Measurements from ENCODE around the gene RGS6. TPM values are rescaled to one million over a fixed set of nuclear protein-coding genes. Genes with fewer than 3 reads are reported as not detected.

Gene RGS6
- total RNA-seq, 2 experiments from 2014 or later = 0.10 to 0.44 TPM

DNA sequence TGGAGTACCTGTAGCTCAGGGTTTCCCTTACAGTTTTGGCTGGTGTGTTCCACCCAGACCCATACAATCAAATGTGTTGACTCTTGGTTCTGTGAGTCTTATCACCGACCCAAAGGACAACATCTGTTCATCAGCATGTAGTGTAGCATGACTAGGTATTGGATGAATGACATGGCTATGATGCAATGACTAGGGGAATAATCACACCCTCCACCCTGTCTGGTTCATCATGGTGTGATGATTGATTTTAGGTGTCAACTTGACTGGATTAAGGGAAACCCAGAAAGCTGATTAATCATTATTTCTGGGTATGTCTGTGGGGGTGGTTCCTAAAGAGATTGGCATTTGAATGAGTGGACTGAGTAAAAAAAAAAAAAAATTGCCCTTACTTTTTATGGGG is 650.4 kb downstream of the RGS6 start:
- H3K4me1 Mint-ChIP-seq = no peaks in the 10 kb centered on the region
- H3K4me3 Mint-ChIP-seq = no peak overlapping the region
- no peaks in the 10 kb centered on the region for H3K36me3 Mint-ChIP-seq
- H3K27ac Mint-ChIP-seq = no peak overlapping the region
- no peak for DNase-seq
- H3K27me3 Mint-ChIP-seq = peaks cover 3% of the 10 kb centered on the region
- H3K9me3 Mint-ChIP-seq = peaks cover 2% of the 10 kb centered on the region

DNA sequence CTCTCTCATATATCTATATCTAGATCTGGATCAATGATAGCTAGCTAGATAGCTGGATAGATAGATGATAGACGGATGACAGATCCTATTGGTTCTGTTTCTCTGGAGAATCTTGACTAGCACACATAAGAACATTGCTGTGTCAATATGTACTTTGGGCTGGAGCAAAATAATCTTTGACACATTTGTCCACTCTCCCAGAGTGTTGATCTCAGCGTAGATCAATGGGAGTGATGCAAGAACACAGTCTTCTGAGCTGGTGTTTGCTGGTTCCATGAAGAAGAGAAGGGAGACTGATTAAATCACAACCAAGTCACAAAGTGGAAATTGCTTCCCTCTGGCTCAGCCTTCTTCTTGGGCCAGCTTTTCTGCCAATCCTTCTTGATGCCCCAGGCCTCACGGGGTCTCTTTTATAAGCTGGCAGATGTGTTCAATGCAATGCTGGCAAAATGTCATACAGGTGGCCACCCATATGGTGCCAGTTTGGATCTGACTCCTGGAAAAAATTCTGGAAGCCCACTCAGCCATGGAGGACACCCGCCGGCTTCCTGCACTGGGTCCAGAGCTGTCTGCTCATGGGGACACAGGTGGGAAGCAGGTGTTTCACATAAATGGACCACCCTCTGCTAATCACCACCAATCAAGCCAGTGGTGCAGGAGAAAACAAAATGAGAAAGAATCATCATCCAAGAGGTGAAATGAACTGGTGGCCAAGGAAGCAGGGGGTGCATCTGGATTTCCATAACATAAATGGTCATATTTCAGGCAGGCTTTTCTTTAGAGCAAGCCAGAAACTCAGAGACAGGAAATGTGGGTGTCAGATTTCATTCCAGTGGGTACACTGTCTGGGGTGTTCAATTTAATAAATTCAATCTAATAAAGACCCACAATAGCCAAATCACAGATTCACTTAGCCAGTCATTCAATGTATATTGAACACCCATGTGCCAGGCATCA is 651.4 kb downstream of the RGS6 start:
- Mint-ChIP-seq H3K4me3 (no peak overlapping the region), H3K27ac (no peak overlapping the region), H3K27me3 (peaks cover 3% of the 10 kb centered on the region), H3K4me1 (no peaks in the 10 kb centered on the region), H3K36me3 (no peaks in the 10 kb centered on the region), H3K9me3 (peaks cover 2% of the 10 kb centered on the region)
- no peak for DNase-seq

DNA sequence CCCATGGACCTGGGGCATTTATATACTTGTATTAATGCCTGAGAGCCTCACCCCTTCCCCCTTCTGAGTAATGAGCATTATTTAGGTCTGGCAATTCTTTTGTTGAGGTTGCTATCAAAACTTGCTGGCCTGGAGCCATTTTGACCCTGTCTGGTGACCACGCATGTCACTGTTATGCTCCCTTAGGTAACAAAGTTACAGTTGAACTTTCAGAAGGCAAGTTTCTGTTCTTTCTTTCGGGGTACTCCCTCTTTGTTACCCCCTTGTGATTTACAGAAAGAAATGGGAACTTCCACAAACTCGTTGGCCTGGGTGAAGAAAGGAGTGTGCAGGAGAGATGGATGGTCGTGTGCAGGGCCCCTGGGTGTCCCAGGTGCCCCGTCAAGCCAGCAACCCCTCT is 656.3 kb downstream of the RGS6 start:
- Mint-ChIP-seq H3K27ac (no peak overlapping the region), H3K4me3 (no peak overlapping the region), H3K36me3 (peaks cover 9% of the 10 kb centered on the region), H3K9me3 (peaks cover 5% of the 10 kb centered on the region), H3K27me3 (peaks cover 8% of the 10 kb centered on the region), H3K4me1 (peaks cover 15% of the 10 kb centered on the region)
- no peak for DNase-seq

DNA sequence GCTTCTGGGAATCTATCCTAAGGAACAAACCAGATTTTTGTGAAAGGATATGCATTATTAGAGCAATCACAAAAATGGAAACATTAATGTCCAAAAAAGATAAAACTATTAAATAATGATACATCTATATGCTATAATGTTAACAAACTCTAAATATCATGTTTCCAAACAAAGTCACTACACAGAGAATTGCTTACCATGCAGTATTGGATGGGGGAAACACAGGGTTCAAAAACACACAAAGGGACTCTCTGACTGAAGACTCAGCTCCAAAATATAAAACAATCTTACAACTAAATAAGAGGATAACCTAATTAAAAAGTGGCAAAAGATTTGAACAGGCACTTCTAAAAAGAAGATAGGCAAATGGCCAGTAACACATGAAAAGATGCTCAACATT is 657.4 kb downstream of the RGS6 start:
- peaks cover 5% of the 10 kb centered on the region for H3K9me3 Mint-ChIP-seq
- H3K36me3 Mint-ChIP-seq = peaks cover 9% of the 10 kb centered on the region
- H3K27me3 Mint-ChIP-seq = peaks cover 5% of the 10 kb centered on the region
- H3K4me3 Mint-ChIP-seq = no peak overlapping the region
- H3K4me1 Mint-ChIP-seq = peaks cover 24% of the 10 kb centered on the region
- no peak for DNase-seq
- no peak overlapping the region for H3K27ac Mint-ChIP-seq

DNA sequence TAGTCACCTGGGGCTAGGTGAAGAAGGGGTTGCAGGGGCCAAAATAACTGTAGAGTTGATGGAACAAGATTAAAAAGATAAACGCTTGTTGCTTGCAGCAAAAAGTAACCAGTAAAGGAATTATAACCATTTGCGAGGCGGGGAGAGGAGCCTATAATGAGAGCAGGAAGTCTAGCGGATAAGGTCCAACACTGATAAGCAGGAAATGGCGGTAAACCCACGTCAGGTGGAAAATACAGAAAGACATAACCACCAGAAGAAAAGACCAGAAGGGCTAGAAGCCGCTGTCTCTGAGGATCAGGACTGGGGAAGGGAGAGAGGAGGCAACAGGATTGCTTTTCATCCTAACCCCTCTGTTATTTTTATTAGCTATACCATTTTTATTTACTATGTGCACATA is 658.3 kb downstream of the RGS6 start:
- Mint-ChIP-seq H3K9me3 (peaks cover 5% of the 10 kb centered on the region), H3K36me3 (peaks cover 9% of the 10 kb centered on the region), H3K4me1 (peaks cover 29% of the 10 kb centered on the region), H3K27ac (no peak overlapping the region), H3K4me3 (no peak overlapping the region), H3K27me3 (peaks cover 9% of the 10 kb centered on the region)
- DNase-seq = no peak

DNA sequence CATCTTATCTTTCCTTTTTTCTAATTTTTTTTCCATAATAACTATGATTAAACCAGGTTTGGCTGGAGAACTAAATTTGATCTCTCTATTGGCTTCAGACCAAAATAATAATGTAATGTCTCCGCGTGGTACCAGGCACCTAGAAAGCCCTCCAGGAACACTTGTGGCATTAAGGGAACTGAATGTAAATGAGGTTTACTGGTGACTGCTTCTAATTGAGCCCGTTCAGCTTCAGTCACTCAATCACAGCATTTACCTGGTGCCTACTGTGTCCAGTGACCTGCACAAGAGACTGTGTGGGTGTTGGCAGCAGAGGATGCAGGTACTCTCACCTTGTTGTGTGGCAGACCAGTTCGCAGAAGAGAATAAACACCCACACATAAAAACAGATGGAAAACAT is 659.2 kb downstream of the RGS6 start:
- Mint-ChIP-seq H3K4me3 (no peak overlapping the region), H3K9me3 (peaks cover 5% of the 10 kb centered on the region), H3K4me1 (peaks cover 33% of the 10 kb centered on the region), H3K27ac (no peak overlapping the region), H3K36me3 (peaks cover 9% of the 10 kb centered on the region), H3K27me3 (peaks cover 13% of the 10 kb centered on the region)
- DNase-seq = no peak

DNA sequence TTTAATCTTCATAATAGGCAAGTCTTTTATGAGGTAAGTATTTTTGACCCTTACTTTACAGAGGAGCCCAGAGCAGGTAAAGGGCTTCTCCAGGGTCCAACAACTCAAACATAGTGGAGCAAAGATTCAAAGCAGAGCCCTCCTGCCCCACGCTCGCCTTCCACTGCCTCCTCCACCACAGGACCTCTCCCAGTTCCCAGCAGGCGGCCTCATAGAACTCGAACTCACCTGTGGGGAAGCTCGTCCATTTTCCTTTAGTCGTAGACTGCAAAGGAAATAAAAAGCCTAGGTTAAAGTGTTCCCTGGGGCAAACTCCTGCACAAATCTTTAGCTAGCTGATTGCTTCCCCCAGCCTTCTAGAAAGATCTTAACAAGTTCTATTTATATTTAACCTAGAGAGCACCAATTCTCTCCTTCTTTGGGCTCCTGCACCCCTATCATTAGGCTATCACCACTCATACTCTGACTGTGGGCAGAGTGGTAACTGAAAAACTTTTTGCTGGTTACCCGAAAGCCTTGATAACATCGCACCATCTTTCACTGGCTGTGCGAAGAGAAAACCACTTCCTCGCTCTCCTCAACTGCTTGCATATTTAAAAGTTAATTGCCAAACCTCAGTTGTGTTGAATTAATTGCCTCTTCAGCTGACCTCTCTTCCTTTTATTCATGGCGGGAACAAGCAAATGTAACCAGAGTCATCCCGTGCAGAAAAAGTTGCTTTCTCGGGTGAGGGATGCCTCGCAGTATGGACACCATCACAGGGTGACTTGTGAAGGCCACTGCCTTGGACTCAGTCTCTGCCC is 662.1 kb downstream of the RGS6 start:
- Mint-ChIP-seq H3K4me3 (peak overlapping the region; percentile 48), H3K27me3 (peaks cover 14% of the 10 kb centered on the region), H3K4me1 (peaks cover 33% of the 10 kb centered on the region), H3K27ac (no peak overlapping the region), H3K36me3 (peaks cover 9% of the 10 kb centered on the region), H3K9me3 (peaks cover 4% of the 10 kb centered on the region)
- peak; percentile 32 for DNase-seq

DNA sequence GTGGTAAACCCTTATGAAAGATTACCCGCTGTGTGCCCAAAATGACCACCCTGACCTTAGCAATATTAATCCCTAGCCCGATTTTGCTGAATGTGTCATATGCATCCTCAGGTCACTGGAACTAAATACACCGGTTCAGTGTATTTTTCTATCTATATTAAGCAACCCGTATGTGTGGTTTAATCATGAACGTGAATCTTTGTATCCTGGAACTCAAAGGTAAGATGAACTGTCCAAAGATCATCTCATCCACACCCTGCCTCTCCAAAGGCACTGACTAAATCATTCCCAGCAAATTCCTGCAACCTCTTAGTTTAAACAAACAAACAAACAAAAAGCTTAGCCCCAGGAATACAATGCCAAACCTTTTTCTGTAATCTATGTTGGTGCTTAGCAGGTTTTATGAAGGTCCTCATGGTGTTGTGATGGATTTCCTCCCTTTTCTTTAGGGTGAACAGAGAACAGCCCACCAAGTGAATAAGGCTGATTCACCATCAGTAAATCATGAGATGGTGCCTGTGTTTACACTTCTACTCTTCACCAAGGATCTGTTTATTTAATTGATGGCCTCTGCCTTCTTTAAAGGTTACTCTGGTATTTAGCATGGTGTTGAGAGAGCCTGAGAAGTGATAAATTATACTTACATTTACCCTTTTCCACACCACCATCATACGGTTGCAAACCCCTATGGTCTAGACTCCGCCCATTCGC is 663.1 kb downstream of the RGS6 start:
- Mint-ChIP-seq H3K9me3 (peaks cover 2% of the 10 kb centered on the region), H3K36me3 (peaks cover 3% of the 10 kb centered on the region), H3K4me3 (no peak overlapping the region), H3K27me3 (peaks cover 17% of the 10 kb centered on the region), H3K4me1 (peaks cover 28% of the 10 kb centered on the region), H3K27ac (no peak overlapping the region)
- no peak for DNase-seq

DNA sequence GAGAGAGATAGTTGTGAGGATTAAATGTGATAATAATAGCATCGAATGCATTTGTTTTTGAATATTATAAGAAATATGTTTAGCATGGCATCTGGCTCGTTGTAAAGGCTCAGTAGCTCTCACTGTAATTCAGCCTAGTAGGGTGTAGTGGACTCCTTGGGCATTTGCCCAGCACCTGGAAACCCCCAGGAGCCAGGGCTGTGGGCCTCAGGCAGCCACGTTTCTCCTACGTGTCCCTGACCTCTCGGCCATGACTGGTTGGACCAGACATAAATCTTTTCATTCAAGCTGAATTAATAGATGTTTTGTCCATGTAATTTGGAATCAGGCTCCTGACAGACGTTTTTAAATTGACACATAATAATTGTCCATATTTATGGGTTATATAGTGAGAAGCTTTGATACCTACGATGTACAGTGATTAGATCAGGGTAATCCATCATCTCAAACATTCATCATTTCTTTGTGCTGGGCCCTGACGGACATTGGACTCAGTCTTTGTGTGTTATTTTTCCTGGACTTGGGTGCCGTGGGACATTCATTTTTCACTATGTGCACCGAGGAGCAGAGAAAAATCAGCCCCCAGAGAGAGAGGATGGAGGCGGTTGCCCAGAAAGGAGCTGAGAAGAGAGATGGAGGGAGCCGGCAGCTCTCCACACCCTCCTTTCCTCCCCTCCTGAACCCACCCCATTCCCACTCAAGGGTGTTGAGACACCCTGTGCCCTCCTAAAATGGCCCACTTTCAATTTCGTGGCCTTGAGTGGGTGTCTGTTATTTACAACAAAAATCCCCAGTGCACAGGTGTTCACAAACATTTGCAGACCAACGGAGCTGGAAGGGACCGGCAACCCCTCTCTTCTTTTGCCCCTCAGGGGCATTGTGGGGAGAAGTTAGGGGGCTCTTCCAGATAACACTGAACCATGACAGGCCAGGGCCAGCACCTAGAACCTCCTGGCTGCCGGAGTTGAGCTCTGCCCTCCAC is 665.3 kb downstream of the RGS6 start:
- H3K27me3 Mint-ChIP-seq = peaks cover 18% of the 10 kb centered on the region
- H3K27ac Mint-ChIP-seq = no peak overlapping the region
- peaks cover 23% of the 10 kb centered on the region for H3K4me1 Mint-ChIP-seq
- H3K4me3 Mint-ChIP-seq = no peak overlapping the region
- H3K36me3 Mint-ChIP-seq = peaks cover 3% of the 10 kb centered on the region
- H3K9me3 Mint-ChIP-seq = no peaks in the 10 kb centered on the region
- no peak for DNase-seq

DNA sequence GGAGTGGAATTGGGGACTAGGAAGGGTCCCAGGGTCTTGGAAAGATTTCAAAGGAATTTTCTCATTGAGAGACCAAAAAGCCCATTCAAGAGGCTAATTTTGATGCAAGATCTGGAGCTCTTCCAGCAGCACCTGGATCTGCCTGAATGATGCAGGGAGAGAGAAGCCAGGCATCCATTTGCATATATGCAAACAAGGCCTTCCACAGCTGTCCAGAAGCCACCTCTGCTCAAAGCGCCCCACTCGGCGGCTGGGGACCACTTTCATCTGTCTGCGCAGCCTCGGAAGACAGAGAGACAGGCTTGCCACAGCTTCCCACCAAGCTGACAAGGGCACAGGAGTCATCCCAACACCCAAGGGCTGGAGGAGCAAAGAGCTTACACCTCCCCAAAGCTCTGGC is 666.1 kb downstream of the RGS6 start:
- Mint-ChIP-seq H3K4me3 (no peak overlapping the region), H3K27me3 (peaks cover 13% of the 10 kb centered on the region), H3K36me3 (no peaks in the 10 kb centered on the region), H3K9me3 (no peaks in the 10 kb centered on the region), H3K27ac (no peak overlapping the region), H3K4me1 (peaks cover 20% of the 10 kb centered on the region)
- no peak for DNase-seq

DNA sequence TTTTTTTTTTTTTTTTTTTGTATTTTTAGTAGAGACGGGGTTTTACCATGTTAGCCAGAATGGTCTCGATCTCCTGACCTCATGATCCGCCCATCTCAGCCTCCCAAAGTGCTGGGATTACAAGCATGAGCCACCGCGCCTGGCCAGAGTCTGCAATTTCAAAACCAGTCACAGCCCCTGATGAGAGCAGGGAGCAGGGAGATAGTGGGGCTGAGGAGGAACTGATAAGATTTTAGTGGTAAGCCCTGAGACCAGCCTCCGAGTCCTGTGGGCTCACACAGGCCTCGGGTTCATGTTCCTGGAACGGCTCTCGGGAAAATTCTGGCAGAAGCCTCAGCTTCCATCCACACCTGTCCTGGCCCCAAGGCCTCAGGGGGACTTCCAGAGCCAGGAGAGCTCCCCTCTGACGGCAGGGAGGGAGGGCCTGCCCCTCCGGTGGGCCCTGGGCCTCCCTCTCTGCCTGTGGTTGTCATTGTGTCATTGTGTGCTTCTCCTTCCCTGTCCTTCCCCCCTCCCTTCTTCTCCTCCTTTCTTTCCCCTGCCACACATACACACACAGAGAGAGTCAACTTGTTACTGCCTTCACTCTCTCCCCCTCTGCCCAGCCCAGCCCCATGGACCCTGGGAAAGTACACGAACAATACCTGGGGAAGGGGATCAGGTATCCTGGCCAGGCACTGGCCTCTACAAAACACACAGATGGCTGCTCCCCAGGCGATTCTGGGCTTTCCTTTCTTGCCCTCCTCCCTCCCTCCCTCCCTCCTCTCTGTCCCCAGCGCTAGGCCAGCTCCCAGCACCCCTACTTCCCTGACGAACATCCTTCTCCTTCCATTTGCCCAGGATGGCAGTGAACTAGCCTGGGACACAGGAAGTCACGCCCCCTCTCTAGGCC is 667.6 kb downstream of the RGS6 start:
- no peak overlapping the region for H3K4me3 Mint-ChIP-seq
- H3K9me3 Mint-ChIP-seq = no peaks in the 10 kb centered on the region
- no peak overlapping the region for H3K27ac Mint-ChIP-seq
- peaks cover 13% of the 10 kb centered on the region for H3K27me3 Mint-ChIP-seq
- H3K4me1 Mint-ChIP-seq = peaks cover 7% of the 10 kb centered on the region
- H3K36me3 Mint-ChIP-seq = no peaks in the 10 kb centered on the region
- no peak for DNase-seq

DNA sequence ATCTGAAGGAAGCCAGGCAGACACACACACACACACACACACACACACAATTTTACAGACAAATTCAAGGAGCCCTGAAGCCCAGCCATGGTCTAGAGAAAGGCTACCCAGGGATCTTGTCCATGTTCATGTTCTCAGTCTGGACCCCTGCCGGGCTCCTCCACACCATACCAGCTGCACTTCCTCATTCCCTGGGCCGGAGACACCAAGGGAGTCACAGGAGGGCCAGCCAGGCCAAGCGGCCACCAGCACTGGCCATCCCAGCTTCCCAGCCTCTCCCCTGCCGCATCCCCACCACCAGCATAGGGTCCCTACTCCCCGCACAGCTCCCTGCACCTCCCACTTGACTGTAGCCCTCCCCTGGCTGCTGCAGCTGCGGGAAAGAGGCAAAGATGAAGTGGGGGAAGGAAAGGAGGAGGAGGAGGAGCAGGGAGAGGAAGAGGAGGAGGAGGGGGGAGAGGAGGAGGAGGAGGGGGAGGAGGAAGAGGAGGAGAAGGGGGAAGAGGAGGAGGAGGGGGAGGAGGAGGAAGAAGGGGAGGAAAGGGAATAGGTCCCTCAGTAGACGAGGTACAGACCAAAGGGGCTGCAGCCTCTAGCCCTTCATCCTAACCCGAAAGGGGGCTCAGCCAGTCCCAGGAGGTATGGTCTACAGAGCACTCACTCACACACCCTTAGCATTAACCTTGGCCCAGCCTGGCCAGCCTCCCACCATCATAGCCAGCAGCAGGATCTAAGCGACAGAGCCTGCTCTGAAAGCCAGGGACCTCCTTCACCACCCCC is 668.5 kb downstream of the RGS6 start:
- no peaks in the 10 kb centered on the region for H3K9me3 Mint-ChIP-seq
- peaks cover 8% of the 10 kb centered on the region for H3K27me3 Mint-ChIP-seq
- no peak overlapping the region for H3K27ac Mint-ChIP-seq
- DNase-seq = no peak
- peaks cover 3% of the 10 kb centered on the region for H3K4me1 Mint-ChIP-seq
- H3K36me3 Mint-ChIP-seq = no peaks in the 10 kb centered on the region
- H3K4me3 Mint-ChIP-seq = no peak overlapping the region

DNA sequence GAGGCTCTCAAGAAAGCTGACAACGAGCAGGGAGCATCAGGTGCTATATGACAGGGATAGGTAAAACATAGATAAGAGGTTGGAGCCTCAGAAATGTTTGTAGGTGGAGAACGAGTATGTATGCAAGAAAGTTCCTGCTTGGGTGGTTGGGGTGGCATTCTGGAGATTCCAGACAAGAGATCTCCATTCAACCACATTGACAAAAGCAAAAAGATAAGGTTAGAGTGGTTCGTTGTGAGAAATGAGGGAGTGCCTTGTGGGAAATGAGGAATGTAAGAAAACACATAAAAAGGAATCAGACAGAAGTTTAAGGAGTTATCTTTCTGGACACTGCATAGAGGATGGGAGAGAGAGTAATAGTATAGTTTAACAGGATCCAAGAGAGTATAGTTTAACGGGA is 671.4 kb downstream of the RGS6 start:
- H3K4me3 Mint-ChIP-seq = no peak overlapping the region
- no peaks in the 10 kb centered on the region for H3K9me3 Mint-ChIP-seq
- DNase-seq = no peak
- H3K27ac Mint-ChIP-seq = no peak overlapping the region
- no peaks in the 10 kb centered on the region for H3K4me1 Mint-ChIP-seq
- no peaks in the 10 kb centered on the region for H3K36me3 Mint-ChIP-seq
- H3K27me3 Mint-ChIP-seq = peaks cover 4% of the 10 kb centered on the region

All from activated naive CD8-positive, alpha-beta T cell treated with anti-CD3 and anti-CD28 coated beads for 36 hours (primary cell).